Muscle of leg (tissue), 11 donors: ENCODE data around the gene ADGRL3. TPM values are rescaled to one million over a fixed set of nuclear protein-coding genes. Genes with fewer than 3 reads are reported as not detected.
"Not testable (repeated sequence)": the region's sequence is repeated elsewhere in the genome, so short reads cannot be mapped to it uniquely, and the experiment has no call there.

Experiments
- DNase-seq: peaks from one replicate; pipeline ENCODE4 v3.0.0; 2013
- H3K27ac ChIP-seq: one replicate; pipeline ENCODE4 v1.5.1; 2013; ENCODE audit warnings: mild to moderate bottlenecking, low read length, control low read depth
- H3K27me3 ChIP-seq: one replicate; pipeline ENCODE4 v1.6.1; 2013; ENCODE audit warnings: low read length; ENCODE audit not compliant: control insufficient read depth, insufficient read depth
- H3K36me3 ChIP-seq: one replicate; pipeline ENCODE4 v1.6.1; 2013; ENCODE audit warnings: low read length; ENCODE audit not compliant: control insufficient read depth, insufficient read depth
- H3K4me1 ChIP-seq: one replicate; pipeline ENCODE4 v1.6.1; 2013; ENCODE audit warnings: low read length; ENCODE audit not compliant: control insufficient read depth, insufficient read depth
- H3K4me3 ChIP-seq: one replicate; pipeline ENCODE4 v1.5.1; 2013; ENCODE audit warnings: low read length, control low read depth
- H3K9me3 ChIP-seq: replicated peaks from 2 replicates; pipeline ENCODE4 v1.6.1; 2013; ENCODE audit warnings: low read depth, low read length; ENCODE audit not compliant: control insufficient read depth
- WGBS: methylation state at CpG from one replicate; pipeline ENCODE4 v1.1.5; 2013; ENCODE audit warnings: missing lambda C conversion rate; ENCODE audit not compliant: insufficient coverage; 5-methylcytosine and 5-hydroxymethylcytosine counted together
- polyA plus RNA-seq, 8 donors: library from polyadenylated mRNA; unstranded; fragments of 120-200 nt; gene quantifications; one replicate each; pipeline versions ENCODE4 v1.2.1 to v1.2.3, GENCODE V29; 2013; ENCODE audit warnings: inconsistent platforms in 1 of 8, low replicate concordance in 1 of 8; ENCODE audit not compliant: insufficient read length in 8 of 8, insufficient read depth in 1 of 8
- total RNA-seq: library from RNA; stranded (reverse); fragments of 120-200 nt; gene quantifications from one replicate; pipeline ENCODE4 v1.2.4, GENCODE V29; 2013

The ADGRL3 gene
- total and polyA plus RNA-seq, 9 donors: 11.8 to 40.7 (median 24.8) TPM

- H3K9me3 ChIP-seq: peaks cover 10% of the 10 kb centered on the region
- H3K36me3 ChIP-seq: no peaks in the 10 kb centered on the region
- no peak overlapping the region for H3K27ac ChIP-seq
- no peaks in the 10 kb centered on the region for H3K27me3 ChIP-seq
- DNase-seq: no peak
- H3K4me3 ChIP-seq: no peak overlapping the region
- H3K4me1 ChIP-seq: no peaks in the 10 kb centered on the region
- whole genome bisulfite sequencing: no CpG with 5 or more reads among the region's 5 CpGs
Observed at GRCh38 chr4:61762722-61763627, 562.8 kb downstream of the ADGRL3 start.

- DNase-seq: no peak
- no peaks in the 10 kb centered on the region for H3K4me1 ChIP-seq
- no peaks in the 10 kb centered on the region for H3K36me3 ChIP-seq
- no peaks in the 10 kb centered on the region for H3K27me3 ChIP-seq
- no peak overlapping the region for H3K27ac ChIP-seq
- H3K9me3 ChIP-seq: peaks cover 9% of the 10 kb centered on the region
- no peak overlapping the region for H3K4me3 ChIP-seq
Observed at GRCh38 chr4:61763682-61764081, 563.6 kb downstream of the ADGRL3 start.

GRCh38 chr4:61764090-61764489 is 564.0 kb downstream of the ADGRL3 start:
- not testable (repeated sequence) for H3K27ac ChIP-seq, H3K27me3 ChIP-seq, H3K9me3 ChIP-seq, H3K36me3 ChIP-seq, DNase-seq, H3K4me3 ChIP-seq, H3K4me1 ChIP-seq
- WGBS: 93% methylated on average over 3 of the region's 9 CpGs

GRCh38 chr4:61769444-61770167 is 569.5 kb downstream of the ADGRL3 start:
- DNase-seq, H3K36me3 ChIP-seq, H3K4me3 ChIP-seq, H3K27ac ChIP-seq, H3K9me3 ChIP-seq, H3K27me3 ChIP-seq, H3K4me1 ChIP-seq: not testable (repeated sequence)
- WGBS: 85% methylated on average over 6 of the region's 14 CpGs

- no peak overlapping the region for H3K4me3 ChIP-seq
- no peaks in the 10 kb centered on the region for H3K27me3 ChIP-seq
- no peaks in the 10 kb centered on the region for H3K4me1 ChIP-seq
- H3K9me3 ChIP-seq: no peaks in the 10 kb centered on the region
- no peaks in the 10 kb centered on the region for H3K36me3 ChIP-seq
- WGBS: no CpG with 5 or more reads among the region's 1 CpG
- DNase-seq: no peak
- no peak overlapping the region for H3K27ac ChIP-seq
Observed at GRCh38 chr4:61770456-61770855, 570.3 kb downstream of the ADGRL3 start.

- Histone ChIP-seq H3K4me1 (no peaks in the 10 kb centered on the region), H3K27me3 (no peaks in the 10 kb centered on the region), H3K9me3 (peaks cover under 1% of the 10 kb centered on the region), H3K4me3 (no peak overlapping the region), H3K36me3 (no peaks in the 10 kb centered on the region), H3K27ac (no peak overlapping the region)
- DNase-seq: no peak
- no CpG with 5 or more reads among the region's 1 CpG for WGBS
Observed at GRCh38 chr4:61771056-61771455, 570.9 kb downstream of the ADGRL3 start.

GRCh38 chr4:61772126-61772525 is 572.0 kb downstream of the ADGRL3 start:
- no peaks in the 10 kb centered on the region for H3K27me3 ChIP-seq
- H3K27ac ChIP-seq: no peak overlapping the region
- H3K4me3 ChIP-seq: no peak overlapping the region
- no CpG with 5 or more reads among the region's 1 CpG for WGBS
- H3K9me3 ChIP-seq: peaks cover 2% of the 10 kb centered on the region
- no peaks in the 10 kb centered on the region for H3K4me1 ChIP-seq
- H3K36me3 ChIP-seq: no peaks in the 10 kb centered on the region
- no peak for DNase-seq

- 76% methylated on average over 5 of the region's 7 CpGs for WGBS
- no peaks in the 10 kb centered on the region for H3K4me1 ChIP-seq
- DNase-seq: no peak
- H3K27me3 ChIP-seq: no peaks in the 10 kb centered on the region
- no peak overlapping the region for H3K27ac ChIP-seq
- no peak overlapping the region for H3K4me3 ChIP-seq
- no peaks in the 10 kb centered on the region for H3K36me3 ChIP-seq
- peaks cover 2% of the 10 kb centered on the region for H3K9me3 ChIP-seq
Observed at GRCh38 chr4:61773655-61774245, 573.6 kb downstream of the ADGRL3 start.

- Histone ChIP-seq H3K4me1 (peaks cover 2% of the 10 kb centered on the region), H3K27ac (no peak overlapping the region), H3K9me3 (no peaks in the 10 kb centered on the region), H3K27me3 (no peaks in the 10 kb centered on the region), H3K4me3 (no peak overlapping the region), H3K36me3 (no peaks in the 10 kb centered on the region)
- WGBS: no CpG with 5 or more reads among the region's 1 CpG
- no peak for DNase-seq
Observed at GRCh38 chr4:61782133-61782532, 582.0 kb downstream of the ADGRL3 start.

- Histone ChIP-seq H3K36me3 (no peaks in the 10 kb centered on the region), H3K4me3 (no peak overlapping the region), H3K27me3 (no peaks in the 10 kb centered on the region), H3K27ac (no peak overlapping the region), H3K9me3 (no peaks in the 10 kb centered on the region), H3K4me1 (peaks cover 2% of the 10 kb centered on the region)
- no peak for DNase-seq
Observed at GRCh38 chr4:61783050-61783449, 582.9 kb downstream of the ADGRL3 start.
